Hepatocyte (in vitro differentiated cells): Measurements from ENCODE around the gene TAS2R9.

Experiments
- CTCF ChIP-seq: fragments of 200-600 bp; sonication (generic); IDR thresholded peaks from 2 replicates; pipeline ENCODE4 v1.5.1; 2016; ENCODE audit warnings: antibody characterized with exemption, mild to moderate bottlenecking; ENCODE audit not compliant: poor library complexity
- EZH2 ChIP-seq: fragments of 200-600 bp; sonication (generic); IDR thresholded peaks from 2 replicates; pipeline ENCODE4 v1.6.1; 2016; ENCODE audit warnings: antibody characterized with exemption, mild to moderate bottlenecking, borderline replicate concordance
- EZH2phosphoT487 ChIP-seq: fragments of 200-600 bp; sonication (generic); IDR thresholded peaks from one replicate; pipeline ENCODE4 v1.6.1; 2018; ENCODE audit warnings: antibody characterized with exemption, mild to moderate bottlenecking, low read depth, moderate library complexity; ENCODE audit not compliant: unreplicated experiment, severe bottlenecking

GRCh38 chr12:10802587-10802986, 7.4 kb downstream of the TAS2R9 start, which contains the start of gene TAS2R7:
- no peak for TF ChIP-seq CTCF
- no peak for TF ChIP-seq EZH2
- no peak for TF ChIP-seq EZH2phosphoT487
